Activated naive CD8-positive, alpha-beta T cell (primary cell): Measurements from ENCODE around the gene MYOZ2.
"Not testable (repeated sequence)": the region's sequence is repeated elsewhere in the genome, so short reads cannot be mapped to it uniquely, and the experiment has no call there.

ENCODE experiments used
- H3K27ac Mint-ChIP-seq: one replicate; pipeline ENCODE4 v1.8.0; 2021; ENCODE audit warnings: mixed read lengths
- H3K27me3 Mint-ChIP-seq: one replicate; pipeline ENCODE4 v1.8.0; 2021; ENCODE audit warnings: mixed read lengths
- H3K36me3 Mint-ChIP-seq: one replicate; pipeline ENCODE4 v1.8.0; 2021; ENCODE audit warnings: mixed read lengths
- H3K4me1 Mint-ChIP-seq: one replicate; pipeline ENCODE4 v1.8.0; 2021; ENCODE audit warnings: low read depth, mixed read lengths
- H3K4me3 Mint-ChIP-seq: one replicate; pipeline ENCODE4 v1.8.0; 2021; ENCODE audit warnings: mild to moderate bottlenecking, mixed read lengths
- H3K9me3 Mint-ChIP-seq: one replicate; pipeline ENCODE4 v1.8.0; 2021; ENCODE audit warnings: low read depth, mixed read lengths

Gene MYOZ2

GRCh38 chr4:119113033-119113655, 22.5 kb upstream of the MYOZ2 start:
- Mint-ChIP-seq H3K4me3 (no peak overlapping the region), H3K4me1 (peaks cover 5% of the 10 kb centered on the region), H3K36me3 (no peaks in the 10 kb centered on the region), H3K9me3 (no peaks in the 10 kb centered on the region), H3K27ac (no peak overlapping the region), H3K27me3 (peaks cover 4% of the 10 kb centered on the region)

DNA sequence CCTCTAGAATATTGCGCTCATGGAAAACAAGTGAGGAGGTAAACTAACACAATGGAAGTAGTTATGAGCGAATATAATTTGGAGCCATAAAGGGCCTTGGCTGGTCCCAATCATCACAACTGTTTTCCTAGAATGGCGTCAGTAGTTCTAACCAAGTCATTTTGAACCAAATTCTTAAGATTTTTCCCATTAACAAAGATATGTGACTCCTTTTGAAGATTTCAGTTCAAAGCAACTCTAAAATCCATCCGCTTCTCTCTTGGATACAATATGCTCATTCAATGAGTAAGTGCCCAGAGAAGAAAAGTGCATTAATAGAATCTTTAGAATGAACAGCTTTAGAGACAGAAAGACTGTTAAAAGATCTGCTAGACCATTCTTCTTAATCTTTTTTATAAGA, 19.6 kb upstream of the MYOZ2 start:
- Mint-ChIP-seq H3K9me3 (no peaks in the 10 kb centered on the region), H3K4me1 (peaks cover 5% of the 10 kb centered on the region), H3K4me3 (no peak overlapping the region), H3K27me3 (peaks cover 4% of the 10 kb centered on the region), H3K27ac (no peak overlapping the region), H3K36me3 (peaks cover 2% of the 10 kb centered on the region)

DNA sequence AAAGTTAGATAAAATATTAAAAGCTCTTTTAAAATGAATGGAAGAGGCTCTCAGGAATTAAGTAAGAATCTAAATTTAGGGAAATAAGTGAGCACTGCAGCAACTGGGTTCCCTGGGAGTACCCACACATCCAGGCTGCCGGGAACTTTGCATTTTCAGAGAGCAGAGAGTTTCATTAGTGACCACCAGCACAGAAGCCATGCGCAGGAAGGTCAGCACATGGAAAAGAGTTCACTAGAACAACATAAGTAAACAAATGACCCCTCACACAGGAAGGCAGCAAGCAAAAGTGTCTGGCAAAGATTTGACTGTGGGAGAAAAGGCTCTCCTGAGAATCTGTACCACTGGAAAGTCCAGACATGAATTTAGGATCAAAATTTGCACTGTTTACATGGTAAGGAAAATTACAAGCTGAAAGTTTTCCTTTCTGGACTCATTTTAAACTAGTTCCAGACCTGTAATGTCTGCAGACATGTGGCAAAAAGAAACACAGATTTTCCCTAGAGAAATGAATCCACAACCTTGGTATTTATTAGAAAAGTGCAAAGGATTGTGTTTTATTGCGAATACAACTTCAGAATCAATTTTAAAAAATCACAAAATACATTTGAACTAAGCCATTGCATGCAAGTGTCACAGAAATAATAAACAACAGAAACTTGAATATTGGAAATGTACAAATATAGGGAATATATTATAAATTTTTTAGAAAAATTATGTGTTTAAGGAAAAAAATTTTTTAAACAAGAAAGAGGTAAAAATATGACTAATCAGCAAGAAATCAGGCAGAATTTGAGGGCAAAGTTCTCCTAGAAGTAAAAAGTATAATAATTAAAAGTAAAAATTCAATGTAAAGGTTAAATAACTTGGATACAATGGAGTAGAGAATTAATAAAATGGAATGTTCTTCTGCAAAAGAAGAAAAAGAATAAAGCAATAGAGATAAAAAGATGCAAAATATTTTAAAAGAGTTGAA, 18.4 kb upstream of the MYOZ2 start:
- H3K27ac Mint-ChIP-seq = no peak overlapping the region
- H3K36me3 Mint-ChIP-seq = peaks cover 2% of the 10 kb centered on the region
- peaks cover 4% of the 10 kb centered on the region for H3K27me3 Mint-ChIP-seq
- H3K9me3 Mint-ChIP-seq = no peaks in the 10 kb centered on the region
- peaks cover 5% of the 10 kb centered on the region for H3K4me1 Mint-ChIP-seq
- H3K4me3 Mint-ChIP-seq = no peak overlapping the region

GRCh38 chr4:119118397-119118796, 17.2 kb upstream of the MYOZ2 start:
- H3K4me3 Mint-ChIP-seq = no peak overlapping the region
- peaks cover under 1% of the 10 kb centered on the region for H3K4me1 Mint-ChIP-seq
- H3K27ac Mint-ChIP-seq = no peak overlapping the region
- no peaks in the 10 kb centered on the region for H3K9me3 Mint-ChIP-seq
- H3K27me3 Mint-ChIP-seq = peaks cover 4% of the 10 kb centered on the region
- peaks cover 2% of the 10 kb centered on the region for H3K36me3 Mint-ChIP-seq

- Mint-ChIP-seq H3K36me3 (peaks cover 2% of the 10 kb centered on the region), H3K27ac (no peak overlapping the region), H3K27me3 (no peaks in the 10 kb centered on the region), H3K4me1 (peaks cover 6% of the 10 kb centered on the region), H3K9me3 (no peaks in the 10 kb centered on the region), H3K4me3 (no peak overlapping the region)
Observed at GRCh38 chr4:119124352-119124751, 11.3 kb upstream of the MYOZ2 start.

DNA sequence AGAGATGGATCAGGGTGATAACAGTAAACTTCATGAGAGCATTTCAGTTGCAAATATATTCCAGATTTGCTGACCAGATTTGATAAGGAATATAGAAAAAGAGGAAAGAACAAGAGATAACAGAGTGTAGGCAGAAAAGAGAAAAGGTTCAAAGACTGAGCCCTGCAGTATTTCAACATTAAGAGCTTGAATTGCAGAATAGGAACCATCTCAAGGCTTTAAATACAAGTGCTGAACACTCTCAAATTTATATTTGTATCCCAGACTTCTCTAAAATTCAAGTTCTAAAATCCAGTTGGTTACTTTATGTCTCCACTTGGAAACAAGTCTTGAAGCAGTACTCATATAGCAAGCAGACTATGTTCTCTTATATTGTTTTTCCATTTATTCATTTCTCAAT, 9.7 kb upstream of the MYOZ2 start:
- peaks cover 6% of the 10 kb centered on the region for H3K4me1 Mint-ChIP-seq
- no peak overlapping the region for H3K27ac Mint-ChIP-seq
- H3K9me3 Mint-ChIP-seq = no peaks in the 10 kb centered on the region
- H3K27me3 Mint-ChIP-seq = no peaks in the 10 kb centered on the region
- no peak overlapping the region for H3K4me3 Mint-ChIP-seq
- no peaks in the 10 kb centered on the region for H3K36me3 Mint-ChIP-seq

GRCh38 chr4:119128148-119128547, 7.5 kb upstream of the MYOZ2 start:
- Mint-ChIP-seq H3K27me3 (no peaks in the 10 kb centered on the region), H3K27ac (no peak overlapping the region), H3K36me3 (no peaks in the 10 kb centered on the region), H3K4me3 (no peak overlapping the region), H3K4me1 (peaks cover 6% of the 10 kb centered on the region), H3K9me3 (no peaks in the 10 kb centered on the region)

- Mint-ChIP-seq H3K4me1 (no peaks in the 10 kb centered on the region), H3K4me3 (no peak overlapping the region), H3K27ac (no peak overlapping the region), H3K9me3 (no peaks in the 10 kb centered on the region), H3K27me3 (no peaks in the 10 kb centered on the region), H3K36me3 (no peaks in the 10 kb centered on the region)
Observed at GRCh38 chr4:119130365-119131065, 5.1 kb upstream of the MYOZ2 start.

GRCh38 chr4:119131164-119131563, 4.5 kb upstream of the MYOZ2 start:
- Mint-ChIP-seq H3K27me3 (no peaks in the 10 kb centered on the region), H3K4me3 (no peak overlapping the region), H3K9me3 (no peaks in the 10 kb centered on the region), H3K27ac (no peak overlapping the region), H3K36me3 (no peaks in the 10 kb centered on the region), H3K4me1 (no peaks in the 10 kb centered on the region)

GRCh38 chr4:119132306-119132705, 3.3 kb upstream of the MYOZ2 start:
- peaks cover 4% of the 10 kb centered on the region for H3K4me1 Mint-ChIP-seq
- H3K9me3 Mint-ChIP-seq = no peaks in the 10 kb centered on the region
- no peaks in the 10 kb centered on the region for H3K27me3 Mint-ChIP-seq
- H3K36me3 Mint-ChIP-seq = peaks cover under 1% of the 10 kb centered on the region
- no peak overlapping the region for H3K27ac Mint-ChIP-seq
- H3K4me3 Mint-ChIP-seq = no peak overlapping the region

DNA sequence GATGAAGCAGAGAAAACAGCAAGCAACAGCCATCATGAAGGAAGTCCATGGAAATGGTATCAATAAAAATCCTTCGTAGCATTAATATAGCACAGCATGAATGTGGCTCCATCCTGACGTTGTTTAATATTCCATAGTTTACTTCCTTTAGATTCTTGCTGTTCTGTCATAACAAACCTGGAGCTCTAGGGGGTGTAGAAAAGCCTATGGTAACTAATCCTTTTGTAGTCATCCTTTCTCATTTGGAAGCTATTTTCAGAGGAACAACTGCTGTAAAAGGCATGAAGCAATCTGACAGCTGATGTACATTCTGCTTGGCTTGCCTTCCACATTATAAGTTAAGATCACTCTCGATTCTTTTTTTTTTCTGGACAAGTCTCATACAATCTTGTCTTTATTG, 914 bp downstream of the MYOZ2 start:
- H3K9me3 Mint-ChIP-seq = no peaks in the 10 kb centered on the region
- H3K27me3 Mint-ChIP-seq = no peaks in the 10 kb centered on the region
- H3K4me1 Mint-ChIP-seq = peaks cover 35% of the 10 kb centered on the region
- no peak overlapping the region for H3K27ac Mint-ChIP-seq
- H3K4me3 Mint-ChIP-seq = no peak overlapping the region
- H3K36me3 Mint-ChIP-seq = peaks cover 3% of the 10 kb centered on the region

DNA sequence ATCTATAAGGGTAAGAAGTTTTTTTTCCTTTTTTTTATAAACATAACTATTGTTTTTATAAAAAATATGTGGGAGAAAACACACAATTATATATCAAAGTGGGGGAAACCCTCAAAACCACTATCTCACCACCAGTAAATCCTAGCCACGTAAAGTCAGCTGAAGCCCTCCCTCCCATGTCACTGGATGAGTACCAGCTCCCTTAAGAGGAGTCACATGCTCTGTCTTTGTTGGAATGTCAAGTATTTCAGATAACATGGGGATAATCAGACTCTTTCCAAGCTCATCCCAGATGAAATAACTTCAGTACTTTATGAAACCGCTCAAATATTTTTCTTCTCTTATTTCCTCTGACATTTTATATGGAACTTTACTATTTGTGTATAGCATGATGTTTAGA, 2.4 kb downstream of the MYOZ2 start:
- Mint-ChIP-seq H3K4me3 (no peak overlapping the region), H3K27me3 (no peaks in the 10 kb centered on the region), H3K4me1 (peaks cover 37% of the 10 kb centered on the region), H3K9me3 (no peaks in the 10 kb centered on the region), H3K36me3 (peaks cover 3% of the 10 kb centered on the region), H3K27ac (no peak overlapping the region)

GRCh38 chr4:119139311-119139710, 3.7 kb downstream of the MYOZ2 start:
- Mint-ChIP-seq H3K9me3 (no peaks in the 10 kb centered on the region), H3K27ac (peak overlapping the region; percentile 81), H3K4me1 (peaks cover 37% of the 10 kb centered on the region)

GRCh38 chr4:119139822-119140252, 4.2 kb downstream of the MYOZ2 start:
- no peaks in the 10 kb centered on the region for H3K9me3 Mint-ChIP-seq
- peak overlapping the region; percentile 56 for H3K4me3 Mint-ChIP-seq
- peak overlapping the region; percentile 81 for H3K27ac Mint-ChIP-seq
- peaks cover 37% of the 10 kb centered on the region for H3K4me1 Mint-ChIP-seq
- H3K36me3 Mint-ChIP-seq = peaks cover 3% of the 10 kb centered on the region
- H3K27me3 Mint-ChIP-seq = no peaks in the 10 kb centered on the region

More at GRCh38 chr4:119139311-119139710, 3.7 kb downstream of the MYOZ2 start:
- Mint-ChIP-seq H3K36me3 (peaks cover 3% of the 10 kb centered on the region), H3K27me3 (no peaks in the 10 kb centered on the region), H3K4me3 (peak overlapping the region; percentile 56)

DNA sequence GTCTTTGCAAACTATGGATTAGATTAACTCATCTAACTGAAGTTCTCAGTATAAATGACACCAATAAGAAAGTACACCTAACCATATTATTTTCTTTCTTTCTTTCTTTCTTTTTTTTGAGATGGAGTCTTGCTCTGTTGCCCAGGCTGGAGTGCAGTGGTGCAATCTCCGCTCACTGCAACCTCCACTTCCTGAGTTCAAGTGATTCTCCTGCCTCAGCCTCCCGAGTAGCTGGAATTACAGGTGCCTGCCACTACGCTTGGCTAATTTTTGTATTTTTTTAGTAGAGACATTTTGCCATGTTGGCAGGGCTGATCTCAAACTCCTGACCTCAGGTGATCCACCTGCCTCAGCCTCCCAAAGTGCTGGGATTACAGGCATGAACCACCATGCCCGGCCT, 5.7 kb downstream of the MYOZ2 start:
- H3K9me3 Mint-ChIP-seq, H3K27me3 Mint-ChIP-seq, H3K36me3 Mint-ChIP-seq, H3K27ac Mint-ChIP-seq, H3K4me3 Mint-ChIP-seq: not testable (repeated sequence)
- peaks cover 37% of the 10 kb centered on the region for H3K4me1 Mint-ChIP-seq
